IPS DF 4.7 (cell line): Measurements from ENCODE around the gene GAS2L1.

Source experiments
- DNase-seq: peaks from one replicate; pipeline ENCODE4 v3.0.0-alpha.2; 2013; ENCODE audit warnings: low spot score; ENCODE audit errors: extremely low read depth

GAS2L1 gene

DNA sequence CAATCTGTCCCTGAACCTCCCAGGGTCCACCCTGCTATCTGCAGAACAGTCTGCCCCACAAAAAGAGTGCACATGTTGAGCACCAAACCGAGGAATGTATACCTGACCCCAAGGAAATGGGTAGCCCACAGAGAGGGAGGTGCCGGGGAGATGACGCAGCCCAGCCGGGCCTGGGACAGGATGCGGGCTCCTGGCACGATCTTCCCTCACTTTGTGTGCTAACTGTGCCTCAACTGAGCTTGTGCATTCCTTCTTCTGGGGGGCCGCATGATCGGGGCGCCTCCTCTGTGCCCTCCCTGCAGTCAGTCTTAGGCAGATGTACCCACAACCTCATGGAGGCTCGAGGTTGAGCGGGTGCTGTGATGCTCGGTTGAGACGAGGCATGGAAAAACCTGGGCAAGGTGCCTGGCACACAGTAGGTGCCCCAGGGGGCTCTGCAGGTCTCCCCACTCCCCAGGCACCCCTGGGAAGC is 2.4 kb downstream of the GAS2L1 start:
- no peak for DNase-seq

DNA sequence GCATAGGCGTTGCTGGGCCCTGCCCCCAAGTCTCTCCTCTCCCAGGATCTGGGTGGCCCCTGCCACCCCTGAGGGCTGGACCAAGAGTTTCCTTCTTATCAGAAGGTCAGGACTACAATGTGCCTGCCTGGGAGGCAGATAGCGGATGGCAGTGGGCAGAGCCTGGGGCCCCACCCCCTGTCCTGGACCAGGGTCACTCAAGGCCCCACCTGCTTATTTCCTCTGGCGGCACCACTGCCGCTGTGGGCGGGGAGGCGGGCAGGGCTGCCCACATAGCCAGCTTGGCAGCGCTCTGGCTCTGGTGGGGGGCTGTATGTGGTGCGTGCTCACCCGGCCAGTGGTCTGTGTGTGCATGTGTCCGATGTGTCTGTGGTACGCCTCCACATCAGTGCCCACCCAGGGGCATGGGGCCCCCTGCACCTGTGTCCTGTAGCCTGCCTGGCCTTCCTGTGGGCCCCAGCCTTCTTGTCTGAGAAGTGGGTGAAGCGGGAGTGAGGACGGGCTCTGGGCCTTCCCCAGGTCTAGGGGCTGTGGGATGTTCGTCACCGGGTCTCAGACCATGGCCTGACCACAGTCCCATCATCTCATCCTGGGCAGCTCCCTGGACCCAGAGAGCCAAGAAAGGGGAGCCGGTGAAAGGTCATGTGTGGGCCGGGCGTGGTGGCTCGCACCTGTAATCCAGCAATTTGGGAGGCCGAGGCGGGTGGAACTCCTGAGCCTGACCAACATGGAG is 3.0 kb downstream of the GAS2L1 start:
- DNase-seq, result no peak

- DNase-seq, result no peak
These were observed 3.8 kb downstream of the GAS2L1 start for GRCh38 chr22:29310065-29310862.

GRCh38 chr22:29310863-29311339 is 4.5 kb downstream of the GAS2L1 start:
- DNase-seq, result no peak

DNA sequence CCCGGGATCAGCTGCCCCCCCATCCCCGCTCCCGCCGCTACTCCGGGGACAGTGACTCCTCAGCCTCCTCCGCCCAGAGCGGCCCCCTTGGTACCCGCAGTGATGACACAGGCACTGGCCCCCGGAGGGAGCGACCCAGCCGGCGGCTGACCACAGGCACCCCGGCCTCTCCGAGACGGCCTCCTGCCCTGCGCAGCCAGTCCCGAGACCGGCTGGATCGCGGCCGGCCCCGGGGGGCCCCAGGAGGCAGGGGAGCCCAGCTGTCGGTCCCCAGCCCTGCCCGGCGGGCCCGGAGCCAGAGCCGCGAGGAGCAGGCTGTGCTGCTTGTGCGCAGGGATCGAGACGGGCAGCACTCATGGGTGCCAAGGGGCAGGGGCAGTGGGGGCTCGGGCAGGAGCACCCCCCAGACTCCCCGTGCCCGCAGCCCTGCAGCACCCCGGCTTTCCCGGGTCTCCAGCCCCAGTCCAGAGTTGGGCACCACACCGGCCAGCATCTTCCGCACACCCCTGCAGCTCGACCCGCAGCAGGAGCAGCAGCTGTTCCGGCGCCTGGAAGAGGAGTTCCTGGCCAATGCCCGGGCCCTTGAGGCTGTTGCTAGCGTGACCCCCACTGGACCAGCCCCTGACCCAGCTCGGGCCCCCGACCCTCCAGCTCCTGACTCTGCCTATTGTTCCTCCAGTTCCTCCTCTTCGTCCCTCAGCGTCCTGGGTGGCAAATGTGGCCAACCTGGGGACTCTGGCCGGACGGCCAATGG is 5.2 kb downstream of the GAS2L1 start:
- no peak for DNase-seq

DNA sequence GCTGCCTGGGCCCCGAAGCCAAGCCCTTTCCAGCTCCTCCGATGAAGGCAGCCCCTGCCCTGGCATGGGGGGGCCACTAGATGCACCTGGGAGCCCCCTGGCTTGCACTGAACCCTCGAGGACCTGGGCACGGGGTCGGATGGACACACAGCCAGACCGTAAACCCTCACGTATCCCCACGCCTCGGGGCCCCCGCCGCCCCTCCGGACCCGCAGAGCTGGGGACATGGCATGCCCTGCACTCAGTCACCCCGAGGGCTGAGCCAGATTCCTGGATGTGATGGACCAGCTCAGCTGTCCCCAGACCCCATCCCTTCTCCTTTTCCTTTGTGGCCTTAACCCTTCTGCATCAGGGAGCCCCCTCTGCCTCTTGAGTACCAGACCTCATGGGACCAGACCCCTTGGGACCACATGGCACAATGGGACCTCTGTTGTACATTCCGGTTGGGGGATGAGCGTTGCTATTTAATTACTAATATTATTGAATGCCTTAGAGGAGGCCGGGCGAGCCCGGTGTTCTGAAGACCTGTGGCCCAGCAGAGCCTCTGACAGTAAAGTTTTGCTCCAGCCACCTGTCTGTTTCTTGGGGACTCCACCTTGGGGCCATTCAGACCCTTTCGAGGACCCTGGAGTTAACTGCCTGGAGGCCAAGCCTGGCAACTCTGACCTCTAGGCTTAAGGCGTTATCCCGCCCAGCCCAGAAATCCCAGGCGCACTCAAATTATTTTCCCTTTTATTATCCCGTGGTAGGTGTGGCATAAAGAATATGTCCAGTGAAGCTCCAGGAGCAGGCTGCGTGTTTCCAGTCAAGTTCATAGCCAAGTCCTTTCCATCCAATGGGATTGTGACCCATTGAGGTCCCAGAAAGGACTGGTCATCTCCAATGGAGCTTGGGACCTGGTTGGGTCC is 6.0 kb downstream of the GAS2L1 start:
- no peak for DNase-seq

DNA sequence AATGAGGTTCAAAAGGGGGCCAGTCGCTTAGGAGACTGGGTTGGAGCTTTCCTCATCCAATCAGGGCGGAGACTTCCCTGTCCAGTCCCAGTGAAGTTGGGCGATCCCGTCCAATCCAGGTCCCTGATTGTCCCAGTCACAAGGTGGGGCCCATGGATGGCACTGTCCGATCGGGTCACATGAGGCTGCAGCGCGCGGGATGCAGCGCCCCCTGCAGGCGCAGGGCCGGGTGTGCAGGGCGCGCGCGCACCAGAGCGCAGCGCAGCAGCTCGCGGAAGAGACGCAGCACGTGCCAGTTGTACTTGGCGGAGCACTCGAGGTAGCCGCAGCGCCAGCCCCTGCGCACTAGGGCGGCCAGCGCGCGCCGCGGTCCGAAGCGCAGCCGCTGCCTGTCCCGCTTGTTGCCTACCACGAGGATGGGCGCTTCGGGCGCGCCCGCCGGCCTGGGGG is 6.7 kb downstream of the GAS2L1 start:
- DNase-seq, result peak; percentile 53

DNA sequence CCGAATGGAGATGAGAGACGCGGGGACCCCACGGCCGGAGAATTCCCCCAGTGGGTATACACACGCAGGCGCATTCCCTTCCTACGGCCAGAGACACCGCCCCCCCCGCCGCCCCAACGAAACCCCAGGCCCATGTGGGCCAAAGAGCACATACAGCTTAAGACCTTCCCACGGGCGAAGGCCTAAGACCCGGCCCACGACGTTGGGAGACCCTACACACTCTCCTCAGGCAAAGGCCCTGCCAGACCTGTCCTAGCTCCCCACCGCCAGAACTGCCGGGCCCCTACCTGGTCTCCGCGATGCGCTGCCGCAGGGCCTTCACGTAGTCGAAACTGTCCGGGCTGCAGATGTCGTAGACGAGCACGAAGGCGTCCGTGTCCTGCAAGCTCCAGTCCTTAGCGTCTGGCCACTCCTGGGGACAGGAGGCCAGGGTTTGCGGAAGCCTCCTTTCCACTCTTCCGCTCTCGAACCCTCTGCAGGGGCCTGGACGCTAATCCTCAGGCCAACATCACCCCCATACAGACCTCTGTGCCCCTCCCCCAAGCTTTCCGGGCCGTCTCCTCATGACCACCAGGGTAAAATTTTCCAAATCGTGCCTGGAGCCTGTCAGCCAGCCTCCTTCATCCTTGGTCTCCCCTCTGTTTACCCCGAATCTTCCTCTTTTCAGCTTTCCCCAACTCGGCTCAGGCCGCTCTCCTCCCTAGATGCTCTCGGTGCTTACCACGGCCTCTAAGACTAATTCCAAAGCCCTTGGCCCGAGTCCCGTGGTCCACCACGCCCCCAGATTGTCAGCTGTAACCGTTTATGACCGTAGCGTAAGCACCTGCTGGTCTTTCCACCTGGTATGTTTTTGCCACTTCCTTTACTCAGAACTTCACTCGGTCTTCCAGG is 7.4 kb downstream of the GAS2L1 start:
- no peak for DNase-seq

- no peak for DNase-seq
These were observed 8.3 kb downstream of the GAS2L1 start for GRCh38 chr22:29314537-29315285.

DNA sequence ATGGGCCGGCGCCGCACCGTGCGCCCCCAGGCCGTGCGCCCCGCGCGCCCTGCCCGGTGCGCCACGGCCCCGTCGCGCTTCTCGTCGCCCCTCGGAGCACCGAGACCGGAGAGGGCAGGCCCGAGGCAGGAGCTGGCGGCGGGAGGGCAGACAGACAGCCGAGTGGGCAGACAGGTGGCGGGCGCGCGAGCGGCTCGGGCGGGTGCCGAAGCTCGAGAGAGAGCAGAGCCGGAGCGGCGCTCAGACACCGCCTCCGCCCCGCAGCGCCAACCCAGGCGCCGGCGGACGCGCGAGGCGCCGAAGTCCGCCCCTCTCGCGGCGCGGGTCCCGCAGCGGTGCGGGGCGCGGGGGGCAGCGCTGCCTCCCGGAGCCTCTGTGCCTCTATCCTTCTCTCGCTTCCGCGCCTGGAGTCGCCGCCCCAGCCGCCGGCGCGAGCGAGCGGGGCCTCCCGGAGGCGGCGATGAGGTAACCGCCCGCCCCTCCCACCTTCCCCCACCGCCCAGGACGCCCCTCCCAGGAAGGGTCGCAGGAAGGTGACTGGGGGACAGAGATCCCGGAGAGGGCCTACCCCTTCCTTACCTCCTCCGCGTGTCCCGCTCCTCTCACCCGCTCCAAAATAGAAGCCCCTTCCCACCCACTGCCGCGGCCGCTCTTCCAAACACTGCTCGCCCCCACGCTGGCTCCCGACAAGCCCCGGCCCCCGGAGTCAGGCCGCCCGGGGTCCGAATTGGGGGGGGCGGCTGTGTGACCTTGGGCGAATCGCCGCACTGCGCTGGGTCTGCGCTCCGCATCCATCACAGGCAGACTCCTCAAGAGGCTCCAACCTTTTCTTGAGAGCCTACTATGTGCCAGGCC is 9.1 kb downstream of the GAS2L1 start, which contains the start of gene RASL10A:
Gene RASL10A, minus strand, starts transcription at position 412 of the 855 bp plus-strand sequence. CDS start 451 bp downstream, outside the sequence.
- no peak for DNase-seq

DNA sequence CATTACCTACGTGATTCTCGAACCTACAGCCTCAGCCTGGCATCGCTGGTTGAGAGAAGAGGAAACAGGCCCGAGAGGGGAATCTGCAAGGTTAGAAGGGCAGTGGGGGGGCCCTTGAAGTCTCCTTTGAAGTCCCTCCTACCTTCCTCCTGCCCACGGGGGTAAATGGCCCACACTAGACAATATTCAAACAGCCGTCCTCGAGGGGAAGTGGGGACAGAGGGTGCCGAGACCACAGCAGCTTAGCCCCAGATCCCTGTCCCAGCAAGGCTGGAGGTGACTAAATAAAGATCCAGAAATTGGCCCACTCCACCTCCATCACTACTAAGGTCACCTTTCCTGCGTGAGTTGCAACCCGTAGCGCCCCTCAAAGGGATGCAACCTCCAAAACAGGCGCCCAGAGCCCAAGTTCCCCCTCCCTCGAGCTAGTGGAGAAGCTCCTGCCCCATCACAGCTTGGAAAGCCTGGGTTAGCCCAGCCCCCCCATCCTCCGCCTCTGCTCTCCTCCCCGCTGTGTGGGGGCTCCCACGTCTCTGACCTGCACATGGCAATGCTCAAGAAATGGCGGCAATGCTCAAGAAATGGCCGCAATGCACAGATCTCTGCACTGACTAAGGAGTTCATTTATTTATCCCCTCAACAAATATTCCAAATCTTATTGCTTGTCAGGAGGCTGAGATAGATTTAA is 9.8 kb downstream of the GAS2L1 start:
- DNase-seq, result no peak

DNA sequence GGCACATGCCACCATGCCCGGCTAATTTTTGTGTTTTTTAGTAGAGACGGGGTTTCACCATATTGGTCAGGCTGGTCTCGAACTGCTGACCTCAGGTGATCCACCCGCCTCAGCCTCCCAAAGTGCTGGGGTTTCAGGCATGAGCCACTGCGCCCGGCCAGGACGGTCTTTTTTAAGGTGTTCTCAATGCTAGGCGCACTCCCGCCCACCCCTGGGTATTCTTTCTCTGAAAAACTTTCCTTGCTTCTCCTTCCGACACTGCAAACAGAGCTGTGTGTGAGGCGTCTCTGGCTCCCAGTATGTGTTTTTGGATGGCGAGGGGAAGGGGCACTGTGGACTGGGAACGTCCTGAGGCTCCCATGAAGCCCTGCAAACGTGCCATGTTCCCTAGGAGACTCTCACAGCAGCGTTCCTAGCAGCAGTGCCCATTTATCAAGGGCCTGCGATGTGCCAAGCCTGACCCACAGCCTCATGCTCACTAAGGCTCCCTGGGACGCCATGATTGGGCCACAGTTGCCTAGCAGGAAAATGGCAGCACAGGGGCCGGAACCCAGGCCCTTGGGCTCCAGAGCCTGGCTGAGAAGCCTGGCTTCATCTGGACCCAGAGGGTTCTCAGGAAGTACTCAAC is 11.5 kb downstream of the GAS2L1 start:
- DNase-seq, result no peak

DNA sequence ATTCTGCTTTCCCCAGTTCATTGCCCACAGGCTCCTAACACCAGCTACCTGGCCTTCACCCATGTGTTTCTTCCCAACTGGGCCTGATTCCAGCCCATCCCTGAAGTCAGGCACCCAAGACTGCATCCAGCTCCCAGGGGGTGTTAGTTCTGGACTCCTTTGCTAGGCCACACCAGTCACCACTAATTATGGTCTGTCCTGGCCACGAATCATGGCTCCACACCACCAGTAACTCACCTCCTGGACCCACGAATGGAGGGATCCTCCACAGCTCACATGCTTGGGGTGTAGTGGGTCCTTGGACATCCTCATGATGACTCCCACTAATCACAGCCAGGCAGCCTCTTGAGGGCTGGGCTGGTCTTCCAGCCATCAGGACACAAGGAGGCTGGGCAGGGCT is 12.6 kb downstream of the GAS2L1 start:
- no peak for DNase-seq

DNA sequence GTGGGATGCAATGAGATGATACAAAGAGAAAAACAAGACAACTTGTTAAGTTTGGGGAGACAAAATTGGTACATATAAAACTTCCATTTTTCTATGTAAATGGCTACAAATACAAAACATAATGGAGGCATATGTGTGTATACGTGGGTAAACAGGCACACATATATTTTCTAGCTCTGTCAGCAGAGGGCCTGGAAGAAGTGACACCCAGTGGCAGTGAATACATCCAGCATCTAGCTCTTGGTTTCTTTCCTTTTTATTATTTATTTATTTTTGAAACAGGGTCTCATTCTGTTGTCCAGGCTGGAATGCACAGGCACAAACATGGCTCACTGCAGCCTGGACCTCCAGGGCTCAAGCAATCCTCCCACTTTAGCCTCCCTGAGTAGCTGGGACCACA is 14.1 kb downstream of the GAS2L1 start:
- no peak for DNase-seq

GRCh38 chr22:29323641-29324040 is 17.2 kb downstream of the GAS2L1 start:
- no peak for DNase-seq

DNA sequence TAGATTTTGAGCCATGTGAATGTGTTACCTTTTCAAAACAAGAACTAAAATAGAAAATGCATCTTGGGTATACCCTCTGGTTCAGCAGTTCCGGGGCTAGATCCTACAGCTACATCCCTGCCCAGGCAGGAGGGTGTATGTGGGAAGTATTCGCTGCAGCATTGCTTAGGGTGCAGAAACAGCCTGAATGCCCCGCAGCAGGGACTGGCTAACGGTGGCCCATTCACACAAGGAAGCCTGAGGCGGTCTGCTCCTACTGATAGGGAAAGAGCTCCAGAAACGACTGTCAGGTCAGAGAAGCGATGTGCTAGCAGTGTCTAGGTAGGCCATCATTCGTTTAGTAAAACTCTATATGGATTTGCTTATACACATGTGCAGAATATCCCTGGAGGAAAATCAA is 18.9 kb downstream of the GAS2L1 start:
- DNase-seq, result no peak

GRCh38 chr22:29325785-29326315 is 19.4 kb downstream of the GAS2L1 start:
- no peak for DNase-seq
